Activated CD8-positive, alpha-beta T cell treated with anti-CD3 and anti-CD28 coated beads for 36 hours (primary cell): ENCODE results near the gene USP40. TPM values are rescaled to one million over a fixed set of nuclear protein-coding genes. Genes with fewer than 3 reads are reported as not detected.

Source experiments
- ATAC-seq: fragments of 200-7000 bp; cut with Tn5 transposase; one replicate; pipeline ENCODE4 v1.10.0; 2021; ENCODE audit warnings: mild to moderate bottlenecking, moderate library complexity
- CTCF ChIA-PET: fragments of 350-600 bp; sonication (Branson Sonifier 250); formaldehyde crosslinking; loops from one replicate; lab custom pipeline; 2021; ENCODE audit warnings: antibody characterized with exemption; lab: Charles Lee
- POLR2A ChIA-PET: fragments of 350-600 bp; sonication (Branson Sonifier 250); formaldehyde crosslinking; loops from one replicate; lab custom pipeline; 2021; ENCODE audit warnings: antibody characterized with exemption; lab: Charles Lee
- DNase-seq: peaks from one replicate; pipeline ENCODE4 v3.0.0-alpha.2; 2020
- H3K27ac Mint-ChIP-seq: one replicate; pipeline ENCODE4 v1.8.0; 2021; ENCODE audit warnings: mild to moderate bottlenecking, mixed read lengths
- H3K27me3 Mint-ChIP-seq: one replicate; pipeline ENCODE4 v1.8.0; 2021; ENCODE audit warnings: mixed read lengths
- H3K36me3 Mint-ChIP-seq: one replicate; pipeline ENCODE4 v1.8.0; 2021; ENCODE audit warnings: low read depth, mixed read lengths
- H3K4me1 Mint-ChIP-seq: one replicate; pipeline ENCODE4 v1.8.0; 2021; ENCODE audit warnings: low read depth, mixed read lengths
- H3K4me3 Mint-ChIP-seq: one replicate; pipeline ENCODE4 v1.8.0; 2021; ENCODE audit warnings: mild to moderate bottlenecking, moderate library complexity, mixed read lengths
- H3K9me3 Mint-ChIP-seq: one replicate; pipeline ENCODE4 v1.8.0; 2021; ENCODE audit warnings: mixed read lengths
- CTCF ChIP-seq: fragments of 200-600 bp; IDR thresholded peaks from one replicate; pipeline ENCODE4 v1.8.0; 2022; ENCODE audit warnings: antibody characterized with exemption, mild to moderate bottlenecking
- intact Hi-C: fragments of 100-400 bp; cut with micrococcal nuclease; formaldehyde crosslinking; loops from one replicate; pipeline ENCODE4 v1.10.0; 2022
- total RNA-seq, 2 experiments: library from RNA; stranded (reverse); gene quantifications; one replicate each; pipeline ENCODE4 v1.2.3, GENCODE V29; 2021

The USP40 gene
- total RNA-seq, 2 experiments from 2014 or later: 14.0 to 15.8 TPM

- Mint-ChIP-seq H3K9me3 (no peaks in the 10 kb centered on the region), H3K36me3 (peaks cover 1% of the 10 kb centered on the region), H3K27me3 (no peaks in the 10 kb centered on the region), H3K4me1 (peaks cover 7% of the 10 kb centered on the region), H3K27ac (no peak overlapping the region), H3K4me3 (no peak overlapping the region)
- CTCF ChIA-PET: interaction anchor here (1.1 to 1.4 kb wide), 2 partner anchors 24 to 294 kb away, joined by 4 to 5 read pairs; no protein-coding TSS in a partner anchor
- intact Hi-C loops: no loop called here
- TF ChIP-seq CTCF: no peak
- no peak for DNase-seq
- no peak for ATAC-seq
- POLR2A ChIA-PET: no interaction called here
Measured at GRCh38 chr2:233563663-233564430, 2.7 kb downstream of the USP40 start.

- no peak for TF ChIP-seq CTCF
- DNase-seq (no peak), ATAC-seq (peak; percentile 62)
- POLR2A ChIA-PET: interaction anchor here (0.7 to 1.5 kb wide), 2 partner anchors 9 to 228 kb away, joined by 3 to 6 read pairs; partner anchors contain the start of gene USP40
- Mint-ChIP-seq H3K9me3 (no peaks in the 10 kb centered on the region), H3K27ac (peak overlapping the region; percentile 55), H3K36me3 (peaks cover 5% of the 10 kb centered on the region), H3K4me3 (no peak overlapping the region), H3K4me1 (peaks cover 6% of the 10 kb centered on the region), H3K27me3 (no peaks in the 10 kb centered on the region)
- intact Hi-C loops: no loop called here
- CTCF ChIA-PET: interaction anchor here (1.5 kb wide), 1 partner anchor 155 kb away, joined by 4 read pairs; no protein-coding TSS in a partner anchor
Measured at GRCh38 chr2:233556881-233557736, 9.5 kb downstream of the USP40 start.

GRCh38 chr2:233553366-233553765, 13.2 kb downstream of the USP40 start:
- Mint-ChIP-seq H3K4me3 (no peak overlapping the region), H3K9me3 (no peaks in the 10 kb centered on the region), H3K36me3 (peaks cover 12% of the 10 kb centered on the region), H3K27ac (no peak overlapping the region), H3K4me1 (peaks cover 6% of the 10 kb centered on the region), H3K27me3 (no peaks in the 10 kb centered on the region)
- intact Hi-C loops: no loop called here
- TF ChIP-seq CTCF: no peak
- CTCF ChIA-PET: interaction anchor here (0.9 kb wide), 1 partner anchor 307 kb away, joined by 3 read pairs; no protein-coding TSS in a partner anchor
- ATAC-seq (no peak), DNase-seq (no peak)
- POLR2A ChIA-PET: no interaction called here

- Mint-ChIP-seq H3K4me3 (no peak overlapping the region), H3K36me3 (peaks cover 13% of the 10 kb centered on the region), H3K9me3 (no peaks in the 10 kb centered on the region), H3K4me1 (no peaks in the 10 kb centered on the region), H3K27me3 (no peaks in the 10 kb centered on the region), H3K27ac (no peak overlapping the region)
- intact Hi-C loops: no loop called here
- ATAC-seq (no peak), DNase-seq (no peak)
- TF ChIP-seq CTCF: no peak
- CTCF ChIA-PET: no interaction called here
- POLR2A ChIA-PET: no interaction called here
Measured at GRCh38 chr2:233551491-233551890, 15.1 kb downstream of the USP40 start.
